NOMO-1 (cell line): ENCODE measurements around the gene CPXM2.

Experiments
- DNase-seq, 2 experiments: peaks; one replicate each; lab custom pipeline; 2025; ENCODE audit not compliant: unreplicated experiment in 2 of 2; lab: John Stamatoyannopoulos, UW

The CPXM2 gene

GRCh38 chr10:123704076-123704475 is 187.5 kb downstream of the CPXM2 start:
- no peak for DNase-seq

DNA sequence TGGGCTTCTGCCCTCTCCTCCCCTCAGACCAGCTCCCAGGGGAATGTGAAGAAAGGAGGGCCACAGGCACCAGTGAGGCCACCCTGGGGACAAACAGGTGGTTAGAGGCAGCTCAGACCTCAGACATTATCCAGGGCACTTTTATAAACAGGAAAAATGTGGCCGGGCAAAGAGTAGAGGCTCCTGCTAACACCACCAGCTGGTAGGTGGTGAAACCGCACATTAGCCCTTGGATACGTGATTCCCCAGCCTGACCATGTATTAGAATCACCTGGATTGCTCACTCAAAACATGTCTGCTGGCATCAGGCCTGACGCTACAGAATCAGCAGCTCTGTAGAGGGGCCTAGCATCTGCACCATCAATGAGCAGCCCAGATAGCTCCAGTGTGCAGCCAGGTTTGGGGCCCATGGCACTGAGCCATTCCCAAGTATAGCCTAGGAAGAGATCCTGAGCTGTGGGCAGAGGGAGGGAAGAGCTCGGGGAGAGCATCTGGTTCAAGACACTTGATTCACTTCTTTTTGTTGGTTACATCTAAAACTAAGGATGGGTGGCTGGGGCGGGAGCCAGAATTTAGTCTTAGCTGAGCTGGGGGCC is 188.3 kb downstream of the CPXM2 start:
- no peak for DNase-seq
